ENCODE results near the gene CSMD2. TPM values are rescaled to one million over a fixed set of nuclear protein-coding genes. Genes with fewer than 3 reads are reported as not detected.

CSMD2 gene
- total RNA-seq, 1 donor from 2014 or later: 2.6 TPM

DNA sequence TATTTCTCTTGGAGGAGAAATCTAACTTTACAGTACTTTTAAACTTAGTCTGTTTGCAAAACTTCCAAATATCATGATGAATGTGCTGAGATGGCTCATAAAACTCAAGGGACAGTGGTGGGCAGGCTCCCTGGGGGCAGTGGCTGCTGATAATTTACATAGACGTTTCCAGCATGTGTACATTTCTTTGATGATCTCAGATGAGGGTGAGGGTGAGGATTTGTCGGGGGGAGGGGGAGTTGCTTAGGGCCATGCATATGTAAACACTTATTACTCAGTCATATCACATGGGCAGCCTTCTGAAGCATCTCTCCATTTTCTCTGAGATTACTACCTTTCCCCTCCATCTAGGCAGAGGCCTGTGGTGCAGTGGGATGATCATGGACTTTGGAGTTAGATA, 454.1 kb downstream of the CSMD2 start:
- no peaks in the 10 kb centered on the region for H3K36me3 ChIP-seq
- no peaks in the 10 kb centered on the region for H3K4me1 ChIP-seq
- DNase-seq (ENCODE audit: low spot score): no peak

DNA sequence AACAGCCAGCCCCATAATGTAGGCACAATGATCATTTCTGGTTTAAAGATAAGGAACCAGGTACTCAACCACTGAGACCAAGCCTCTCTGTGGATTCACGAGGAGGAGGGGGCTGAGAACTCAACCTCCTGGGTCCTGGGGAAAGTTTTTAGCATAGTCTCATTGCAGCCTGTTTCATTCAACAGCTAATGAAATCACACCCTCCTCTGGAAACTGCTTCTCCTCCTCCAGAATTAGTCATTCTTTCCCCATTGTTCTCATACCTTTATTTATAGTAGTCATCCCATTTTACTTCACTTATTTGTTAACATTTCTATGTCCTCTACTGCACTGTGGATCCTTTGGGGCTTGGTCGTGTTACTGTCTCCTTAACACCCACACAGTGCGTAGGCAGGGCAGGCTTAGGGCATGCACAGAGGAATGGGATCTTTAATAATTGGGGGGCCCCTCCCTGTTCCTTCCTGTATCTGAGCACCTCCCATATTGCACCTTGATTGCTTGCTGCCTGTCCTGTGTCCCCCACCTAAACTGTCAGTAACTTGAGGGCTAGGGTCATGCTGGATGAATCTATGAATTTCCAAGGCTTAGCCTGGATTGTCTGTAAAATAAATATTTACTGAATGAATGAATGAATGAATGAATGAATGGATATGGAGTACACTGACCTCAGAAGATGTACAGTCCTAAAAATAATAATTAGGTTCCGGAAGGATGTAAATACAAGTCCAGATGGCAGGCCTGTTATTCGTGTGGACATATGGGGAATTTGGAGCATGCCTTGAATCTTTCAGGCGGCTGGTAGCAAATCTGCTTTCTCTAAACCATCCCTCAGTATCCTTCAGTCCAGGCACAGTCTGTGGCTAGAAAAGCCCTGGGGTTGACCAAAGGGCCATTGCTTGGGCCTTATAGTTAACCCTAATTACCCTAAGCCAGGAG, 455.0 kb downstream of the CSMD2 start:
- Histone ChIP-seq H3K9me3 (ENCODE audit: low read depth) (no peaks in the 10 kb centered on the region), H3K9ac (no peak overlapping the region), H3K36me3 (no peaks in the 10 kb centered on the region), H3K27ac (no peak overlapping the region), H3K4me1 (no peaks in the 10 kb centered on the region), H3K4me2 (no peak overlapping the region), H4K20me1 (ENCODE audit: low read depth) (no peaks in the 10 kb centered on the region), H3F3A (ENCODE audit: low read depth) (no peaks in the 10 kb centered on the region), H3K79me2 (ENCODE audit: low read depth) (no peaks in the 10 kb centered on the region), H2AFZ (replicated peaks) (no peak overlapping the region), H3K27me3 (no peaks in the 10 kb centered on the region), H3K4me3 (no peak overlapping the region)
- no peak for TF ChIP-seq EZH2phosphoT487 (IDR thresholded peaks at IDR 0.05)
- no peak for TF ChIP-seq CTCF (IDR thresholded peaks at IDR 0.05)
- TF ChIP-seq EZH2 (IDR thresholded peaks at IDR 0.05): no peak
- H3K4me3 Mint-ChIP-seq: no peak overlapping the region
- H3K36me3 Mint-ChIP-seq: peaks cover 2% of the 10 kb centered on the region
- no peak for DNase-seq (ENCODE audit: low spot score)
- H3K27ac Mint-ChIP-seq: no peak overlapping the region
- no peaks in the 10 kb centered on the region for H3K27me3 Mint-ChIP-seq (ENCODE audit: insufficient read depth, low read depth)
- no peaks in the 10 kb centered on the region for H3K9me3 Mint-ChIP-seq
- H3K4me1 Mint-ChIP-seq: peaks cover 24% of the 10 kb centered on the region

More for the DNA sequence above, 454.1 kb downstream of the CSMD2 start:
- Histone ChIP-seq H3K9me3 (ENCODE audit: low read depth) (no peaks in the 10 kb centered on the region), H3K4me2 (no peak overlapping the region), H3F3A (ENCODE audit: low read depth) (no peaks in the 10 kb centered on the region), H3K9ac (no peak overlapping the region), H4K20me1 (ENCODE audit: low read depth) (no peaks in the 10 kb centered on the region), H2AFZ (replicated peaks) (no peak overlapping the region), H3K4me3 (no peak overlapping the region), H3K27me3 (no peaks in the 10 kb centered on the region), H3K79me2 (ENCODE audit: low read depth) (no peaks in the 10 kb centered on the region), H3K27ac (no peak overlapping the region)
- TF ChIP-seq EZH2 (IDR thresholded peaks at IDR 0.05): no peak
- no peak for TF ChIP-seq CTCF (IDR thresholded peaks at IDR 0.05)
- TF ChIP-seq EZH2phosphoT487 (IDR thresholded peaks at IDR 0.05): no peak
- no peak overlapping the region for H3K27ac Mint-ChIP-seq
- peaks cover 24% of the 10 kb centered on the region for H3K4me1 Mint-ChIP-seq
- no peak overlapping the region for H3K4me3 Mint-ChIP-seq
- H3K27me3 Mint-ChIP-seq (ENCODE audit: insufficient read depth, low read depth): no peaks in the 10 kb centered on the region
- no peaks in the 10 kb centered on the region for H3K9me3 Mint-ChIP-seq
- H3K36me3 Mint-ChIP-seq: peaks cover 2% of the 10 kb centered on the region

DNA sequence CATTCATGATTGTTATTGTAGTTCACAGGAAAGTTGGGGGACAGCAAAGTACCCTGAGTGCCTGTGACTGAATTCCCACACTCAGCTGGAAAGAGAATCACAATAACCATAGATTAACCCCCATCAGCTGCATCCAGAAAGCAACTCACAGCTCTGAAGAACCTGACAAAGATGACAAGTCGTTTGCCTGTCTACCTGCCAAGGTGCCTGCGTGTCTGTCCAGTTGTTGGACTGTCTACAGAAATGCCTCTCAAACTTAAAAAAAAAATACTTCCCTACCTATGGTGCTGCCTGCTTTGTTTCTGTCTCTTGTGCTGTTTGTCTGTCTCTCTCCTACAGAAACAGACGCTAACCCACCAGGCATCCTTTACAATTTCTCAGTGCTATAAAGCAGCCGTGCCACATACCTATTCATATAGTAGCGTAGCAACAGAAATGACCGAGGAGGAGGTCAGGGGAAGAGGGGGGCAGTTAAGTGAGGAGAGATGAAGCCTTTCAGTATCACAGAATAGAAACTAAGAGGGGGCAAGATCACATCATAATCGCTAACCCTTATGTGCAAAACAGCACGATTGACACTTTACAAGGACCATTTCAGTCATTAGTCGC, 455.8 kb downstream of the CSMD2 start:
- H3K4me3 ChIP-seq: no peak overlapping the region
- TF ChIP-seq CTCF (IDR thresholded peaks at IDR 0.05) (no peak), EZH2phosphoT487 (IDR thresholded peaks at IDR 0.05) (no peak), EZH2 (IDR thresholded peaks at IDR 0.05) (no peak)
- Mint-ChIP-seq H3K27me3 (ENCODE audit: insufficient read depth, low read depth) (no peaks in the 10 kb centered on the region), H3K36me3 (peaks cover 2% of the 10 kb centered on the region), H3K4me1 (peaks cover 24% of the 10 kb centered on the region), H3K4me3 (peak overlapping the region; percentile 33), H3K9me3 (no peaks in the 10 kb centered on the region), H3K27ac (peak overlapping the region; percentile 47)
- no peaks in the 10 kb centered on the region for H3K36me3 ChIP-seq
- no peaks in the 10 kb centered on the region for H3F3A ChIP-seq (ENCODE audit: low read depth)
- H3K27me3 ChIP-seq: no peaks in the 10 kb centered on the region
- no peaks in the 10 kb centered on the region for H4K20me1 ChIP-seq (ENCODE audit: low read depth)
- H3K4me1 ChIP-seq: no peaks in the 10 kb centered on the region
- no peaks in the 10 kb centered on the region for H3K79me2 ChIP-seq (ENCODE audit: low read depth)
- DNase-seq (ENCODE audit: low spot score): no peak
- no peak overlapping the region for H2AFZ ChIP-seq (replicated peaks)
- no peak overlapping the region for H3K27ac ChIP-seq
- H3K9me3 ChIP-seq (ENCODE audit: low read depth): no peaks in the 10 kb centered on the region
- H3K9ac ChIP-seq: no peak overlapping the region
- H3K4me2 ChIP-seq: no peak overlapping the region

Data from neural progenitor cell (in vitro differentiated cells).